22Rv1 (cell line): ENCODE measurements around the gene CNTNAP2.

Experiments used
- H3K27ac ChIP-seq: fragments of 450-650 bp; 2 replicates; pipeline ENCODE4 v1.5.1; 2017
- CTCF ChIP-seq: fragments of 450-650 bp; IDR thresholded peaks from 2 replicates; pipeline ENCODE4 v1.5.1; 2017; ENCODE audit warnings: mild to moderate bottlenecking
- ZFX ChIP-seq: fragments of 450-650 bp; IDR thresholded peaks from 2 replicates; pipeline ENCODE4 v1.6.1; 2017; ENCODE audit warnings: antibody characterized with exemption, borderline replicate concordance

The CNTNAP2 gene

GRCh38 chr7:146788008-146788407 lies 671.4 kb downstream of the CNTNAP2 start:
- TF ChIP-seq CTCF (no peak), ZFX (no peak)
- no peak overlapping the region for H3K27ac ChIP-seq

- TF ChIP-seq CTCF (no peak), ZFX (no peak)
Observed at GRCh38 chr7:146791344-146792285, 675.0 kb downstream of the CNTNAP2 start.

GRCh38 chr7:146804620-146805019 lies 688.0 kb downstream of the CNTNAP2 start:
- TF ChIP-seq ZFX: no peak
- TF ChIP-seq CTCF: no peak
- H3K27ac ChIP-seq: no peak overlapping the region

More at GRCh38 chr7:146791344-146792285, 675.0 kb downstream of the CNTNAP2 start:
- H3K27ac ChIP-seq: no peak overlapping the region

- H3K27ac ChIP-seq: no peak overlapping the region
- TF ChIP-seq ZFX (no peak), CTCF (no peak)
Observed at GRCh38 chr7:146805082-146805481, 688.5 kb downstream of the CNTNAP2 start.

- H3K27ac ChIP-seq: peak overlapping the region; percentile 16; the same call in 1 of the 2 replicates
- TF ChIP-seq CTCF (no peak), ZFX (no peak)
Observed at GRCh38 chr7:146826329-146826728, 709.7 kb downstream of the CNTNAP2 start.

- TF ChIP-seq ZFX: no peak
- no peak overlapping the region for H3K27ac ChIP-seq
Observed at GRCh38 chr7:146830686-146831085, 714.1 kb downstream of the CNTNAP2 start.

- TF ChIP-seq ZFX (no peak), CTCF (no peak)
- no peak overlapping the region for H3K27ac ChIP-seq
Observed at GRCh38 chr7:146831875-146832274, 715.3 kb downstream of the CNTNAP2 start.
